Thoracic aorta (tissue), 2 donors: ENCODE data around the gene STXBP6. TPM values are rescaled to one million over a fixed set of nuclear protein-coding genes. Genes with fewer than 3 reads are reported as not detected.

Experiments
- ATAC-seq: fragments of 150-250 bp; one replicate; pipeline ENCODE4 v1.8.0; 2017; ENCODE audit warnings: low read depth; ENCODE audit not compliant: insufficient number of reproducible peaks, low FRiP score
- DNase-seq: peaks from one replicate; pipeline ENCODE4 v3.0.0-alpha.2; 2020; ENCODE audit warnings: low spot score
- H3K27ac ChIP-seq, 2 donors: fragments of 200-600 bp; sonication (generic); 1 replicate in 1 of 2; 2 replicates in 1 of 2; pipeline ENCODE4 v1.5.1; 2016; ENCODE audit warnings: mild to moderate bottlenecking in 2 of 2, moderate library complexity in 2 of 2
- H3K27me3 ChIP-seq: fragments of 200-600 bp; sonication (generic); replicated peaks from 2 replicates; pipeline ENCODE4 v1.6.0; 2016; ENCODE audit warnings: mild to moderate bottlenecking; ENCODE audit not compliant: insufficient read depth
- H3K36me3 ChIP-seq: fragments of 200-600 bp; sonication (generic); one replicate; pipeline ENCODE4 v1.5.1; 2016
- H3K4me1 ChIP-seq, 2 donors: fragments of 200-600 bp; sonication (generic); 1 replicate in 1 of 2; 2 replicates in 1 of 2; pipeline versions ENCODE4 v1.5.1 to v1.6.0; 2016; ENCODE audit warnings: low read depth in 2 of 2, mild to moderate bottlenecking in 1 of 2; ENCODE audit not compliant: control insufficient read depth in 1 of 2
- H3K4me3 ChIP-seq: fragments of 200-600 bp; sonication (generic); 2 replicates; pipeline ENCODE4 v1.5.1; 2016; ENCODE audit warnings: mild to moderate bottlenecking
- H3K9me3 ChIP-seq: fragments of 200-600 bp; sonication (generic); 2 replicates; pipeline ENCODE4 v1.5.1; 2016
- total RNA-seq, 2 donors: library from RNA; depleted of rRNA; stranded (reverse); fragments of >200 nt; gene quantifications; one replicate each; pipeline versions ENCODE4 v1.1.0 to v1.2.3, GENCODE V29; 2016
- TF ChIP-seq, protein P1 (sequence below): fragments of 200-600 bp; sonication (generic); IDR thresholded peaks from one replicate; pipeline ENCODE4 v1.5.1; 2019; ENCODE audit warnings: antibody characterized with exemption

STXBP6 gene
- total RNA-seq, 2 donors from 2014 or later: 3.1 to 4.4 TPM

DNA sequence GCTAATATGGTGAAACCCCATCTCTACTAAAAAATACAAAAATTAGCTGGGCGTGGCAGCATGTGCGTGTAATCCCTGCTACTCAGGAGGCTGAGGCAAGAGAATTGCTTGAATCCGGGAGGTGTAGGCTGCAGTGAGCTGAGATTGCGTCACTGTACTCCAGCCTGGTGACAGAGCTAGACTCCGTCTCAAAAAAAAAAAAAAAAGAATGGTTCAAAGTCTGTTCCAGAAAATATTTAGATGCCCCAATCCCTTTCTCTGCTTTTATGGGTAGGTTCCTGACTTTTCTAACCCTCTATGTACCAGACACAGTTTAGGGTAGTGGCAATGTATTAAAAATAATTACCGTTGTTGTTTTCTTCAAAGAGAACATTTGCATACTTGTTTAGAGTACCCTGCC, 161.4 kb downstream of the STXBP6 start:
- Histone ChIP-seq H3K27ac (no peak overlapping the region), H3K4me3 (no peak overlapping the region), H3K9me3 (no peaks in the 10 kb centered on the region), H3K36me3 (no peaks in the 10 kb centered on the region), H3K4me1 (no peaks in the 10 kb centered on the region), H3K27me3 (no peaks in the 10 kb centered on the region)
- DNase-seq: no peak
- TF ChIP-seq, protein P1, sequence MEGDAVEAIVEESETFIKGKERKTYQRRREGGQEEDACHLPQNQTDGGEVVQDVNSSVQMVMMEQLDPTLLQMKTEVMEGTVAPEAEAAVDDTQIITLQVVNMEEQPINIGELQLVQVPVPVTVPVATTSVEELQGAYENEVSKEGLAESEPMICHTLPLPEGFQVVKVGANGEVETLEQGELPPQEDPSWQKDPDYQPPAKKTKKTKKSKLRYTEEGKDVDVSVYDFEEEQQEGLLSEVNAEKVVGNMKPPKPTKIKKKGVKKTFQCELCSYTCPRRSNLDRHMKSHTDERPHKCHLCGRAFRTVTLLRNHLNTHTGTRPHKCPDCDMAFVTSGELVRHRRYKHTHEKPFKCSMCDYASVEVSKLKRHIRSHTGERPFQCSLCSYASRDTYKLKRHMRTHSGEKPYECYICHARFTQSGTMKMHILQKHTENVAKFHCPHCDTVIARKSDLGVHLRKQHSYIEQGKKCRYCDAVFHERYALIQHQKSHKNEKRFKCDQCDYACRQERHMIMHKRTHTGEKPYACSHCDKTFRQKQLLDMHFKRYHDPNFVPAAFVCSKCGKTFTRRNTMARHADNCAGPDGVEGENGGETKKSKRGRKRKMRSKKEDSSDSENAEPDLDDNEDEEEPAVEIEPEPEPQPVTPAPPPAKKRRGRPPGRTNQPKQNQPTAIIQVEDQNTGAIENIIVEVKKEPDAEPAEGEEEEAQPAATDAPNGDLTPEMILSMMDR: no peak
- ATAC-seq: no peak

DNA sequence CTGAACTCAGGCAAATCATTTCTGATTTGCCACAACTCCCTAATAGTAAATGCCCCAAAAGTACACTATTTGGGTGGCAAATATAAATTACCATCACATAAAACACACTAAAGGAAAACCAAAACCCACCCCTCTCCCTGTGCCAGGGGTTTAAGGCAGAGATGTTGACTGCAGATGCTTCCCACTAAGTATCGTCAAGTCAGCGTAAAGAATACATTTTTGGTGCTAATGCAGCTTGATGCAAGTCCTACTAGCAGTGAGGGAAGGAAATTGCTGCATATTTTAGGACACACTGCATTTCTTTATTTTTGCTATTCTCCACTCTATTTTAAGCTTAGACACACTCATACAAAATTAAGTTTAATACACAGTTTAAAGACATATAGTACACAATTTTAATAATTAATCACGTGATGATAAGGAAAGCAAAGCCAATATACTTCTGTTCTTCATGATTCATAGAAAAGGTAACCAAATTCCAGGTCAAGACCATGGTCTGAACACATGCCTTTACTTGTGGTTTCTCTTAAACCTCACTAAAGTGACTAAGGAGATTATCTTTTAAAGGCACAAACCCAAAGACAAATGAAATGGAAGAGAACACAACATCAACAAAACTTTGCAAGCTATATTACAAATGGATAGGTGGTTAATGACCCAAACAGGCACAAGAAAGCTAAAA, 162.2 kb downstream of the STXBP6 start:
- Histone ChIP-seq H3K9me3 (no peaks in the 10 kb centered on the region), H3K4me3 (no peak overlapping the region), H3K27me3 (no peaks in the 10 kb centered on the region), H3K36me3 (no peaks in the 10 kb centered on the region), H3K27ac (no peak overlapping the region), H3K4me1 (no peaks in the 10 kb centered on the region)
- TF ChIP-seq, protein P1: no peak
- ATAC-seq: no peak
- no peak for DNase-seq

DNA sequence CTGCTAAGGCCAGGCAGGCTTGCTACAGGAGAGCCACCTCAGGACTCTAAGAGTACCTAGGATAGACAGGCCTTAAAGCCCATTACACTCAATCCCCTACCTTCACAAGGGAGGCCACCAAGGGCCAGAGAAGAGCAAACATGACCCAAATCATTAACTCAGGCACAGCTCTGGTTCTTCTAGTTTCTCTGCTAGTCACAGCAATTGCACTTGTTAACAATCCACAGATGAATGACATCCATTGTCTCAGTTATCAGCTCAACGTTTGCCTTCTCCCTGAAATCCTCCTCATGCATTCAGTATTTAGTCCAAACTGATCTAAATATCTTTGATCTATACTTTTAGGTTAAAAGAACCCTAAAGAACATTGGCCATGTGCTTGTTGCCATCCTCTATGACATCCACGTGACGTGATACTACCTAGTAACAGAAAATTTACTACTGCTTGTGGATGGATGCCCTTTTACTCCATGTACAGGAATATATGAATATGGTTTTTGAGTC, 164.5 kb downstream of the STXBP6 start:
- no peak overlapping the region for H3K27ac ChIP-seq
- DNase-seq (no peak), ATAC-seq (no peak)
- no peaks in the 10 kb centered on the region for H3K27me3 ChIP-seq
- TF ChIP-seq, protein P1: no peak
- no peak overlapping the region for H3K4me3 ChIP-seq
- no peaks in the 10 kb centered on the region for H3K4me1 ChIP-seq
- H3K9me3 ChIP-seq: no peaks in the 10 kb centered on the region
- no peaks in the 10 kb centered on the region for H3K36me3 ChIP-seq

DNA sequence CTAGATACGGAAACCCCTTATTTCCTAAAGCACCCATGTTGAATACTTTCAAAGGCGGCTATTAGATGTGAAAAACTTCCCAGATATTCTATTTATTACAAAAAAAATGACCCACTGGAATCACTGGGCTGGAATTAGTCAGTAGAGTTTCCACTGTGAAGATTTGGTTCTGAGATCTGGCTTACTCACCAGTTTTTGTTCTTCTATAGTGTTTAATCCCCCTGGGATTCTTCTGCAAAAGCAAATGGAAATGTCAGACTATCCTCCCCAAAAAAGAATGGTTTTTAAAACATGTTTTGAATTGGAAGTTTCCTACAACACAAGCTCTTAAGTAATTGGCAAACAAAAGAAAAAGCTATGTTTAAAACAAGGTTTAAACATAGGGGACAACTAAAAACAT, 166.4 kb downstream of the STXBP6 start:
- Histone ChIP-seq H3K4me3 (no peak overlapping the region), H3K27ac (no peak overlapping the region), H3K4me1 (no peaks in the 10 kb centered on the region), H3K36me3 (no peaks in the 10 kb centered on the region), H3K27me3 (no peaks in the 10 kb centered on the region), H3K9me3 (no peaks in the 10 kb centered on the region)
- DNase-seq (no peak), ATAC-seq (no peak)
- TF ChIP-seq, protein P1: no peak

DNA sequence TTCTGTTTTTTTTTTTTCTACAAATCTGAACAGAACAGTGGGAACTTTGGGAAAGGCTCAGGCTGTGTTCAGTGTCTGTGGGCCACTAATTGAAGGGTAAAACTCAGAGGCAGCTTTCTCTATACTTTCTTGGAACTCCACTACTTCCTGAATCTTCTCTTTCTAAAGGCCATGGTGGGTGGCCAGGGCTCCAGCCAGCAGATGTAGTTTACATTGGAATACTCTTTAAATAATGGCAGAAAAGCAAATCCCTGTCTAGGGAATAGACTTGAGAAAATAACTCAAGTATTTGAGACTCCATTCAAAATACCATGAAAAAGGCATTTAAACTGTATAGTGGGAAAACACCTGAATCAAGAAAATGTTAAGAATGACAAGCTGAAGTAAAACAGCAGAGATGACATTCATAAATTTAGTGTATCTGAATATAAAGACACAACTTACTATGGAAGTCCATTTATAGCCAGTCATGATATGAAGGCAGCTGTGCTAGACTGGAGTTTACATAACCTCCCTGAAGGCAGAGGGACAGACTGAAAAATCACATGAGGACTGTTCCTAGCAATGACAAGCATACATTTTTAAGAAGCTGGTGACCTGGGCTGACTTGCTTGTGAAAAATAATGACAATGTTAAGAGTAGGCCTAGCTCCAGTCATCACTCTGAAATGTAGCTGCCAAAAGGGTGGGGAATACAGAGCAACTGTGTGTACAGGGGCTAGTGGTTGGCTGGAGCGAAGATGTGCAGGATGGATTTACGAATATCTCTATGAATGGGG, 168.6 kb downstream of the STXBP6 start:
- H3K27ac ChIP-seq: no peak overlapping the region
- H3K4me3 ChIP-seq: no peak overlapping the region
- H3K9me3 ChIP-seq: no peaks in the 10 kb centered on the region
- no peak for DNase-seq
- TF ChIP-seq, protein P1: no peak
- H3K4me1 ChIP-seq: no peaks in the 10 kb centered on the region
- no peaks in the 10 kb centered on the region for H3K36me3 ChIP-seq
- no peaks in the 10 kb centered on the region for H3K27me3 ChIP-seq
- ATAC-seq: no peak
